HG02852 (cell line): Measurements from ENCODE around the gene CST2.
"Not testable (repeated sequence)": the region's sequence is repeated elsewhere in the genome, so short reads cannot be mapped to it uniquely, and the experiment has no call there.

ENCODE experiments used
- ATAC-seq: cut with Tn5 transposase; IDR thresholded peaks from one replicate; pipeline ENCODE4 v1.9.1; 2021; ENCODE audit warnings: mild to moderate bottlenecking, moderate library complexity; ENCODE audit not compliant: unreplicated experiment

The CST2 gene

GRCh38 chr20:23811559-23811958 is 15.0 kb downstream of the CST2 start:
- not testable (repeated sequence) for ATAC-seq

DNA sequence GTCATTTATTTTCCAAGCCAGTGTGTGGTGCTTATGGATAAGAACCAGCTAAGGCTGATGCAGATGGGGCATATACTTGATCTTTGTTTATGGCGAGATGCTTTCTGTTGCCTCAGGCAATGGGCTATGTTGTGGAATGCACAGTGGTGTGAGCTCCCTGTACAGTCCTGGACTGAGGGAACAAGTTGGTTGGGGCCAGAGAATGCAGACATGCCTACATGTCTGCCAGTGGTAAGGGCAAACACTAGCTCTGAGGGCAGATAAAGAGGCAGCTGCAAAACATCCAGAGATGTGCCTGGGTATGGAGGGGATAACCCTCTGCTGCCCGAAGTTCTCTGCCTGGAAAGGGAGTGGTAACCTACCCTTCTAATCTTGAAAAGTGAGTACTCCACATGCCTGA is 16.2 kb downstream of the CST2 start:
- ATAC-seq, result not testable (repeated sequence)

GRCh38 chr20:23800865-23801264 is 25.7 kb downstream of the CST2 start:
- no peak for ATAC-seq

- ATAC-seq, result not testable (repeated sequence)
These were observed 27.2 kb downstream of the CST2 start for GRCh38 chr20:23799216-23799847.

DNA sequence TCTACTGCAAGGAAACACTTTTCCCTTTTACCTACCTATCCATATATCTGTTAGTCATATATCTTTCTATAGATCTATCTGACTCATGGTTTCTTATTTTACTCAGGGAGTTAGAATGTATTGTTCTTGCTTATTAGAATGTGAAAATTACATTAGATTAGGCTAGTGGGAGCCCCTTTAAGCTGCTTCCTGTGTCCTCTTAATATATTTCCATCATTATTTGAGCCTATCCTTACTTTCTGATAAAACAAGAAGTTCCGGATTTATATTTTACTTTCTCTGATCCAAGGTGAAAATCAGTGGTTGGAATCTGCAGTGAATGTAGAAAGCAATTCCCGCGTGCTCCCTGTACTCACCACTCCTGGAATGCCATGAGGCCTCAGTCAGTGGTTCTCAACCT is 31.0 kb downstream of the CST2 start:
- ATAC-seq, result no peak

GRCh38 chr20:23794841-23795240 is 31.7 kb downstream of the CST2 start:
- ATAC-seq, result no peak

DNA sequence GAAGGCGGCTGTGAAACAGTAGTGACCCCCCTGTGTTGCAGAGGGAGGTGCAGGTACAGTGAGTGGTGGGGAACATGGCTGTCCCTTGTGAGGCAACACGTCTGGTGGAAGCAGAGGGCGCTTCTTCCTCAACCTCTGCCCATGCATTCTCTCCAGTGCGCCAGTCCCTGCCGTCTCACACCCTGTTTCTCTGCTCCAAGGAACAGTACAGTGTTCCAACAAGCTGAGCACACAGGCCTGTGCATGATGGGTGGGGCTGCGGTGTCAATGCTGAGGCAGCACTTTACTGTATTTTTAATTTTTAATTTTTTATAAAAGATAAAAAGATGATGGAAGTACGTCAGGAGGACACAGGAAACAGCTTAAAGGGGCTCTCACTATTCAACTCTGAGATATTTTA is 32.5 kb downstream of the CST2 start:
- no peak for ATAC-seq

DNA sequence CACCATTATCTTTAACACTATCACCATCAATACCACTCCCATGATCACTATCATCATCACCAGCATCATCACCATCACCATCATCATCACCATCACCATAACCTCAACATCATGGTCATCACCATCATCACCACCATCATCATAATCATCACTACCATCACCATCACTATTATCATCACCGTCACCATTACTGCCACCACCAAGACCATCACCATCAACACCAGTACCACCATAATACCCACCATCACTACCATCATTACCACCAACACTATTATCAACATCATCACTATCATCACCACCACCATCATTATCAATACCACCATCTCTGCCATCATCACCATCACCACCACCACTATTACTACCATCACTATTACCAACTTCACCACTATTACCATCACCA is 43.1 kb downstream of the CST2 start:
- no peak for ATAC-seq

GRCh38 chr20:23782366-23782983 is 44.1 kb downstream of the CST2 start:
- ATAC-seq, result no peak

DNA sequence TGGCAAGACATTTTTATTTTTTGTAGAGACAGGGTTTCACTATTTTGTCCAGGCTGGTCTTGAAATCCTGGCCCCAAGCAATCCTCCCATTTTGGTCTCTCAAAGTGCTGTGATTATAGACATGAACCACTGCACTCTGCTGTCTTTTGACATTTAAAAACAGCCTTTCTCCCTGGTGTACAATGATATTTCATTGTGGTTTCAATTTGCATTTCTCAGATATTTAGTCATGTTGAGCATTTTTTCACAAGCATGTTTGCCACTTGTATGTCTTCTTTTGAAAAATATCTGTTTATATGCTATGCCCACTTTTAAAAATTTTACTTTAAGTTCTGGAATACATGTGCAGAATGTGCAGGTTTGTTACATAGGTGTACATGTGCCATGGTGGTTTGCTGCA is 47.9 kb downstream of the CST2 start:
- not testable (repeated sequence) for ATAC-seq

DNA sequence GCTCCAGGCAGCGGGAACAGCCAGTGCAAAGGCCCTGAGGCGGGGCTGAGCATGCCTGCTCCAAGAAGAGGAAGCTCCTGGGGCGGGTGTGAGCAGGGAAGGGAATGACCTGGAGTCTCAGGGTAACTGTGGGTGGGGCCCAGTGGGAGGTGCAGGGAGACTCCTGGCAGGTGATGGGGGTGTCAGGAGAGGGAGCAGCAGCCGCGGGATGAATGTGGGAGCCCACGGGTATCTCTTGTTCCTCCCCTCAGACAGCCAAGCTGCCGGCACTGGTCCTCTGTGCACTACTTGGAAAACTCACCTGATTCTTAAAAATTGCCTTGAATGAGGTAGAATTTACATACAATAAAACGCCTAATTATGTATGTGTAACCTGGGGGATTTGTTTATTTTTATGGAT is 49.1 kb downstream of the CST2 start:
- ATAC-seq, result not testable (repeated sequence)

GRCh38 chr20:23776067-23776771 is 50.3 kb downstream of the CST2 start:
- ATAC-seq, result no peak

- ATAC-seq, result no peak
These were observed 52.4 kb downstream of the CST2 start for GRCh38 chr20:23774081-23774480.
